K562 (cell line): ENCODE results near the gene ADORA1. TPM values are rescaled to one million over a fixed set of nuclear protein-coding genes. Genes with fewer than 3 reads are reported as not detected.

Experiments
- ATAC-seq: fragments of 200-7000 bp; cut with Tn5 transposase; 3 replicates; pipeline ENCODE4 v1.9.1; 2020; ENCODE audit warnings: moderate library complexity
- BruUV-seq: library from RNA; stranded (reverse); fragments of 400-500 nt; replicated peaks from 2 replicates; lab custom pipeline; 2021; lab: Mats Ljungman, UMichigan
- CTCF ChIA-PET: fragments of 300-600 bp; formaldehyde crosslinking; extraction: SDS; loops from one replicate; lab custom pipeline; 2021; ENCODE audit warnings: low intra/inter-chr PET ratio; lab: Yijun Ruan, JAX
- POLR2A ChIA-PET: fragments of 300-600, 350-650 bp; sonication (Branson Sonifier 250); formaldehyde crosslinking; extraction: SDS; loops from one replicate; lab custom pipeline; 2021; ENCODE audit warnings: antibody characterized with exemption, inconsistent platforms; lab: Yijun Ruan, JAX
- DNase-seq, 4 experiments: peaks; one replicate each; pipeline versions ENCODE4 v3.0.0 to v3.0.0-alpha.2; 2011 to 2018; ENCODE audit warnings: low spot score in 3 of 4, mixed read lengths in 3 of 4; ENCODE audit errors: extremely low read depth in 1 of 4
- FAIRE-seq: peaks from 2 replicates; lab custom pipeline; 2011; peaks lifted over from hg19 to GRCh38; lab: Jason Lieb, UNC
- H2AFZ ChIP-seq: 2 replicates; pipeline ENCODE4 v1.6.0; 2011; ENCODE audit warnings: low read depth, low read length, control low read depth, inconsistent platforms
- H3K27ac ChIP-seq: fragments of 200-600 bp; 3 replicates; pipeline ENCODE4 v1.8.0; 2011; ENCODE audit warnings: low read depth, mild to moderate bottlenecking, control low read depth, inconsistent platforms, low read length, moderate library complexity, mixed read lengths; ENCODE audit errors: extremely low read depth
- H3K27me3 ChIP-seq, 2 experiments: fragments of 300-600 bp in 1 of 2; 2 replicates in 1 of 2; 3 replicates in 1 of 2; pipeline versions ENCODE4 v1.6.0 to v1.8.0; 2011; ENCODE audit warnings: inconsistent platforms in 2 of 2, low read length in 2 of 2, mild to moderate bottlenecking in 1 of 2, mixed read lengths in 1 of 2, moderate library complexity in 1 of 2; ENCODE audit not compliant: control insufficient read depth in 2 of 2, insufficient read depth in 2 of 2
- H3K36me3 ChIP-seq: fragments of 300-600 bp; 3 replicates; pipeline ENCODE4 v1.8.0; 2011; ENCODE audit warnings: mild to moderate bottlenecking, low read length, inconsistent platforms; ENCODE audit not compliant: control insufficient read depth, insufficient read depth
- H3K4me1 ChIP-seq, 2 experiments: fragments of 200-600 bp in 1 of 2; replicated peaks in 1 of 2; 2 replicates in 1 of 2; 3 replicates in 1 of 2; pipeline versions ENCODE4 v1.5.1 to v1.8.0; 2011; ENCODE audit warnings: inconsistent platforms in 2 of 2, low read length in 2 of 2, mild to moderate bottlenecking in 1 of 2, mixed read lengths in 1 of 2, moderate library complexity in 1 of 2; ENCODE audit not compliant: control insufficient read depth in 2 of 2, insufficient read depth in 2 of 2
- H3K4me2 ChIP-seq: 2 replicates; pipeline ENCODE4 v1.6.1; 2011; ENCODE audit warnings: low read length, control low read depth, inconsistent platforms, mixed read lengths; ENCODE audit not compliant: insufficient read depth
- H3K4me3 ChIP-seq: fragments of 200-600 bp; sonication (generic), shearing (Covaris generic); 2 replicates; pipeline ENCODE4 v1.5.1; 2016; ENCODE audit warnings: control low read depth, inconsistent platforms
- H3K79me2 ChIP-seq: fragments of 200-600 bp; 3 replicates; pipeline ENCODE4 v1.8.0; 2011; ENCODE audit warnings: low read length, inconsistent platforms; ENCODE audit not compliant: control insufficient read depth, insufficient read depth
- H3K9ac ChIP-seq, 2 experiments: 2 replicates each; pipeline versions ENCODE4 v1.6.0 to v1.6.1; 2011; ENCODE audit warnings: low read depth in 2 of 2, low read length in 2 of 2, control low read depth in 1 of 2, inconsistent platforms in 1 of 2, mild to moderate bottlenecking in 1 of 2, mixed read lengths in 1 of 2; ENCODE audit not compliant: insufficient read depth in 1 of 2
- H3K9me1 ChIP-seq: one replicate; pipeline ENCODE4 v1.6.0; 2011; ENCODE audit warnings: inconsistent platforms, mild to moderate bottlenecking, low read length, moderate library complexity; ENCODE audit not compliant: control insufficient read depth, insufficient read depth
- H3K9me3 ChIP-seq: replicated peaks from 2 replicates; pipeline ENCODE4 v1.5.1; 2011; ENCODE audit warnings: low read depth, low read length, inconsistent platforms; ENCODE audit not compliant: control insufficient read depth, insufficient read depth
- H4K20me1 ChIP-seq: replicated peaks from 2 replicates; pipeline ENCODE4 v1.6.1; 2011; ENCODE audit warnings: low read length, inconsistent platforms, mixed read lengths; ENCODE audit not compliant: control insufficient read depth, insufficient read depth
- FOSL1 ChIP-seq: fragments of 200-800 bp; sonication (Bioruptor generic); conservative IDR thresholded peaks from 2 replicates; pipeline ENCODE4 v1.6.1; 2016; ENCODE audit warnings: missing genetic modification characterization, missing compliant biosample characterization
- FOXK2 ChIP-seq, 2 experiments: fragments of 450-650 bp; IDR thresholded peaks in 1 of 2; conservative IDR thresholded peaks in 1 of 2; 2 replicates each; pipeline ENCODE4 v1.6.1; 2016; ENCODE audit warnings: low read depth in 2 of 2, mild to moderate bottlenecking in 1 of 2
- PCBP2 ChIP-seq: fragments of 200-400 bp; formaldehyde crosslinking; IDR thresholded peaks from 2 replicates; pipeline ENCODE4 v1.6.1; 2018; ENCODE audit warnings: low read length, low read depth, mild to moderate bottlenecking, moderate library complexity; ENCODE audit not compliant: poor library complexity, severe bottlenecking
- PTRF ChIP-seq: fragments of 450-650 bp; IDR thresholded peaks from 2 replicates; pipeline ENCODE4 v1.6.1; 2016; ENCODE audit warnings: mild to moderate bottlenecking, missing genetic modification characterization, missing compliant biosample characterization
- SMAD3 ChIP-seq: fragments of 450-650 bp; formaldehyde crosslinking; conservative IDR thresholded peaks from 2 replicates; pipeline ENCODE4 v1.4.0; 2020; ENCODE audit warnings: mild to moderate bottlenecking
- SRSF1 ChIP-seq: fragments of 200-400 bp; formaldehyde crosslinking; IDR thresholded peaks from 2 replicates; pipeline ENCODE4 v1.6.1; 2017; ENCODE audit warnings: mild to moderate bottlenecking, low read depth, low read length, moderate library complexity
- TARDBP ChIP-seq: fragments of 450-650 bp; IDR thresholded peaks from 2 replicates; pipeline ENCODE4 v1.6.1; 2016
- THRAP3 ChIP-seq: fragments of 450-650 bp; IDR thresholded peaks from 2 replicates; pipeline ENCODE4 v1.6.1; 2016; ENCODE audit warnings: mild to moderate bottlenecking, inconsistent platforms, borderline replicate concordance
- ZNF551 ChIP-seq: fragments of 250-450 bp; sonication (Bioruptor Pico); IDR thresholded peaks from 2 replicates; pipeline ENCODE4 v1.5.0; 2021; ENCODE audit warnings: mild to moderate bottlenecking, moderate library complexity
- WGBS: fragments of 100-300 bp; shearing (Covaris generic); methylation state at CpG from one replicate; pipeline ENCODE4 v1.1.6; 2016; ENCODE audit warnings: low coverage, mixed read lengths; ENCODE audit not compliant: insufficient coverage; ENCODE audit errors: missing lambda C conversion rate; 5-methylcytosine and 5-hydroxymethylcytosine counted together
- in situ Hi-C: fragments of 300-500 bp; cut with MboI; formaldehyde crosslinking; loops from 4 replicates; pipeline ENCODE4 v1.15.0; 2018; ENCODE audit warnings: inconsistent platforms, mixed read lengths
- intact Hi-C: fragments of 100-400 bp; cut with micrococcal nuclease; formaldehyde crosslinking; loops from 2 replicates; pipeline ENCODE4 v1.14.2; 2022
- polyA plus RNA-seq, 8 experiments: library from polyadenylated mRNA; depleted of rRNA in 4 of 8; stranded (reverse) in 5 of 8; unstranded in 3 of 8; fragments of >200 nt; fragmentation: Nextera tagmentation in 2 of 8; fragmentation: Illumina TruSeq in 1 of 8; extraction: Ambion mirVana in 2 of 8; extraction: Trizol in 1 of 8; gene quantifications; 2 replicates each; pipeline versions ENCODE4 v1.2.1 to v1.2.3, GENCODE V29; 2011 to 2014; ENCODE audit warnings: inconsistent platforms in 1 of 8, missing spikeins in 1 of 8
- total RNA-seq, 7 experiments: library from RNA; depleted of rRNA in 6 of 7; stranded (reverse); fragments of >200 nt in 6 of 7; fragmentation: Illumina TruSeq in 2 of 7; extraction: Trizol in 2 of 7; gene quantifications; 2 replicates each; pipeline versions ENCODE4 v1.2.1 to v1.2.3, GENCODE V29; 2011 to 2021; ENCODE audit warnings: low replicate concordance in 1 of 7
- TF ChIP-seq, protein P1 (sequence below): fragments of 250-450 bp; sonication (Bioruptor Pico); IDR thresholded peaks from 2 replicates; pipeline ENCODE4 v1.5.0; 2021
- TF ChIP-seq, protein P2 (sequence below), 3 experiments: IDR thresholded peaks in 2 of 3; conservative IDR thresholded peaks in 1 of 3; 2 replicates each; pipeline ENCODE4 v1.5.1; 2011 to 2012; ENCODE audit warnings: low read length in 3 of 3, mild to moderate bottlenecking in 3 of 3, control low read depth in 2 of 3, improper control_type of control experiment in 1 of 3, inconsistent platforms in 1 of 3, low read depth in 1 of 3, mixed read lengths in 1 of 3, moderate library complexity in 1 of 3; ENCODE audit not compliant: insufficient read depth in 2 of 3

ADORA1 gene
- total and polyA plus RNA-seq, 9 of the 15 experiments (the other 6 are each of a cell fraction or from before 2014, with no cell fraction given) = not detected

DNA sequence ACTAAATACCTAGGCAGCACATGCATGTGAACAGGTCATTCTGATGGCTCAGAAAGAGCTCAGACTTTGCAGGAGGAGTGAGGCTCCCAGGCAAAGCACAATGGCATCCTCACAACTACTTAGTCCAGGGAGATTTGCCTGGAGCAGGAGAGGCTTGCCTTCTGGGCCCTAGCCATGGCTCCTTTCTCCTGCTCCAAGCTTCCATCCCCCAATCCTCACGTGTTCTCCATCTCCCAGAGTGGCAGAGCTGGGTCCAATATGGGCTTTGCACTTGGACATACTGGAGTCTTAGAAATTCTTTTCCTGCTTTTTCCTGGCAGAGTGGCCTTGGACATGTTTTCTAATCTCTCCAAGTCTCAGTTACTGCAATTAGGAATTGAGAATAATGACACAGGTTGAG is 32.3 kb downstream of the ADORA1 start:
- Histone ChIP-seq H3K27me3 (peaks cover 12 to 49% of the 10 kb centered on the region in 2 experiments; a peak in 4 of 5 replicates), H3K9ac (no peak overlapping the region), H3K27ac (no peak overlapping the region), H3K9me3 (no peaks in the 10 kb centered on the region), H4K20me1 (no peaks in the 10 kb centered on the region), H3K9me1 (no peaks in the 10 kb centered on the region), H3K4me1 (no peaks in the 10 kb centered on the region), H3K79me2 (no peaks in the 10 kb centered on the region), H3K4me3 (no peak overlapping the region), H2AFZ (no peak overlapping the region), H3K4me2 (no peak overlapping the region), H3K36me3 (no peaks in the 10 kb centered on the region)
- BruUV-seq = no TSS peak
- ATAC-seq (no peak), FAIRE-seq (no peak), DNase-seq (no peak)
- in situ Hi-C loops = no loop called here
- 0% methylated on average over 1 of the region's 1 CpG for WGBS
- no peak for TF ChIP-seq ZNF551 (CRISPR knock-in tag)
- TF ChIP-seq PCBP2 = no peak
- no peak for TF ChIP-seq THRAP3
- TF ChIP-seq SRSF1 = no peak
- no peak for TF ChIP-seq SMAD3 (CRISPR knock-in tag)
- TF ChIP-seq TARDBP = no peak
- TF ChIP-seq FOSL1 (tag) = no peak
- TF ChIP-seq FOXK2 (conservative IDR thresholded peaks at IDR 0.05 in 1 of 2, IDR thresholded peaks at IDR 0.05 in 1 of 2; ENCODE audit: low read depth in 2 of 2) = no peak
- TF ChIP-seq, protein P1, sequence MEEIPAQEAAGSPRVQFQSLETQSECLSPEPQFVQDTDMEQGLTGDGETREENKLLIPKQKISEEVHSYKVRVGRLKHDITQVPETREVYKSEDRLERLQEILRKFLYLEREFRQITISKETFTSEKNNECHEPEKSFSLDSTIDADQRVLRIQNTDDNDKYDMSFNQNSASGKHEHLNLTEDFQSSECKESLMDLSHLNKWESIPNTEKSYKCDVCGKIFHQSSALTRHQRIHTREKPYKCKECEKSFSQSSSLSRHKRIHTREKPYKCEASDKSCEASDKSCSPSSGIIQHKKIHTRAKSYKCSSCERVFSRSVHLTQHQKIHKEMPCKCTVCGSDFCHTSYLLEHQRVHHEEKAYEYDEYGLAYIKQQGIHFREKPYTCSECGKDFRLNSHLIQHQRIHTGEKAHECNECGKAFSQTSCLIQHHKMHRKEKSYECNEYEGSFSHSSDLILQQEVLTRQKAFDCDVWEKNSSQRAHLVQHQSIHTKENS = no peak
- TF ChIP-seq, protein P2, sequence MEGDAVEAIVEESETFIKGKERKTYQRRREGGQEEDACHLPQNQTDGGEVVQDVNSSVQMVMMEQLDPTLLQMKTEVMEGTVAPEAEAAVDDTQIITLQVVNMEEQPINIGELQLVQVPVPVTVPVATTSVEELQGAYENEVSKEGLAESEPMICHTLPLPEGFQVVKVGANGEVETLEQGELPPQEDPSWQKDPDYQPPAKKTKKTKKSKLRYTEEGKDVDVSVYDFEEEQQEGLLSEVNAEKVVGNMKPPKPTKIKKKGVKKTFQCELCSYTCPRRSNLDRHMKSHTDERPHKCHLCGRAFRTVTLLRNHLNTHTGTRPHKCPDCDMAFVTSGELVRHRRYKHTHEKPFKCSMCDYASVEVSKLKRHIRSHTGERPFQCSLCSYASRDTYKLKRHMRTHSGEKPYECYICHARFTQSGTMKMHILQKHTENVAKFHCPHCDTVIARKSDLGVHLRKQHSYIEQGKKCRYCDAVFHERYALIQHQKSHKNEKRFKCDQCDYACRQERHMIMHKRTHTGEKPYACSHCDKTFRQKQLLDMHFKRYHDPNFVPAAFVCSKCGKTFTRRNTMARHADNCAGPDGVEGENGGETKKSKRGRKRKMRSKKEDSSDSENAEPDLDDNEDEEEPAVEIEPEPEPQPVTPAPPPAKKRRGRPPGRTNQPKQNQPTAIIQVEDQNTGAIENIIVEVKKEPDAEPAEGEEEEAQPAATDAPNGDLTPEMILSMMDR (IDR thresholded peaks at IDR 0.05 in 2 of 3, conservative IDR thresholded peaks at IDR 0.05 in 1 of 3; ENCODE audit: insufficient read depth in 2 of 3, low read depth in 1 of 3, low read length in 3 of 3) = no peak
- no peak for TF ChIP-seq PTRF (tag)
- intact Hi-C loops = no loop called here
- POLR2A ChIA-PET = interaction anchor here (0.9 kb wide), 1 partner anchor 11 kb away, joined by 3 read pairs; no protein-coding TSS in a partner anchor
- CTCF ChIA-PET = no interaction called here
